Vagina (tissue), 2 donors: Measurements from ENCODE around the gene ABCB8.

Source experiments
- CTCF ChIP-seq, 3 experiments: fragments of 450-650 bp in 2 of 3; fragments of 200-600 bp in 1 of 3; sonication (generic) in 1 of 3; IDR thresholded peaks; one replicate each; pipeline ENCODE4 v1.5.1; 2017 to 2019; ENCODE audit warnings: antibody characterized with exemption in 3 of 3, mild to moderate bottlenecking in 2 of 3, moderate library complexity in 2 of 3
- POLR2A ChIP-seq, 2 donors: fragments of 450-650 bp; IDR thresholded peaks; one replicate each; pipeline ENCODE4 v1.6.1; 2017; ENCODE audit warnings: antibody characterized with exemption in 2 of 2, mild to moderate bottlenecking in 2 of 2, moderate library complexity in 2 of 2
- POLR2AphosphoS5 ChIP-seq, 2 donors: sonication (generic); formaldehyde crosslinking; IDR thresholded peaks; one replicate each; pipeline ENCODE4 v1.9.0; 2017; ENCODE audit warnings: antibody characterized with exemption in 2 of 2, mild to moderate bottlenecking in 2 of 2, low read depth in 1 of 2; ENCODE audit not compliant: insufficient read depth in 1 of 2

GRCh38 chr7:151013733-151014497 is 14.3 kb upstream of the ABCB8 start:
- TF ChIP-seq CTCF (IDR thresholded peaks at IDR 0.05) = no peak
- TF ChIP-seq POLR2A (IDR thresholded peaks at IDR 0.05) = no peak
- TF ChIP-seq POLR2AphosphoS5 (IDR thresholded peaks at IDR 0.05; ENCODE audit: insufficient read depth in 1 of 2, low read depth in 1 of 2) = peak in 1 of 2 donors; percentile 45
